Activated CD4-positive, alpha-beta memory T cell treated with anti-CD3 and anti-CD28 coated beads for 36 hours (primary cell): Measurements from ENCODE around the gene STRA6. TPM values are rescaled to one million over a fixed set of nuclear protein-coding genes. Genes with fewer than 3 reads are reported as not detected.

Source experiments
- CTCF ChIA-PET: fragments of 350-600 bp; sonication (Branson Sonifier 250); formaldehyde crosslinking; loops from one replicate; lab custom pipeline; 2021; ENCODE audit warnings: antibody characterized with exemption, inconsistent platforms; lab: Charles Lee
- POLR2A ChIA-PET: fragments of 350-600 bp; sonication (Branson Sonifier 250); formaldehyde crosslinking; loops from one replicate; lab custom pipeline; 2021; ENCODE audit warnings: antibody characterized with exemption; lab: Charles Lee
- DNase-seq: peaks from one replicate; pipeline ENCODE4 v3.0.0-alpha.2; 2020
- H3K27ac Mint-ChIP-seq: one replicate; pipeline ENCODE4 v1.8.0; 2021; ENCODE audit warnings: mixed read lengths
- H3K27me3 Mint-ChIP-seq: one replicate; pipeline ENCODE4 v1.8.0; 2021; ENCODE audit warnings: mixed read lengths
- H3K36me3 Mint-ChIP-seq: one replicate; pipeline ENCODE4 v1.8.0; 2021; ENCODE audit warnings: mixed read lengths
- H3K4me1 Mint-ChIP-seq: one replicate; pipeline ENCODE4 v1.8.0; 2021; ENCODE audit warnings: low read depth, mixed read lengths
- H3K4me3 Mint-ChIP-seq: one replicate; pipeline ENCODE4 v1.8.0; 2021; ENCODE audit warnings: mild to moderate bottlenecking, mixed read lengths
- H3K9me3 Mint-ChIP-seq: one replicate; pipeline ENCODE4 v1.8.0; 2021; ENCODE audit warnings: mixed read lengths
- intact Hi-C: fragments of 100-400 bp; cut with micrococcal nuclease; formaldehyde crosslinking; loops from one replicate; pipeline ENCODE4 v1.15.1; 2023
- total RNA-seq, 2 experiments: library from RNA; stranded (reverse); gene quantifications; one replicate each; pipeline ENCODE4 v1.2.3, GENCODE V29; 2021

Gene STRA6
- total RNA-seq, 2 experiments from 2014 or later = not detected

DNA sequence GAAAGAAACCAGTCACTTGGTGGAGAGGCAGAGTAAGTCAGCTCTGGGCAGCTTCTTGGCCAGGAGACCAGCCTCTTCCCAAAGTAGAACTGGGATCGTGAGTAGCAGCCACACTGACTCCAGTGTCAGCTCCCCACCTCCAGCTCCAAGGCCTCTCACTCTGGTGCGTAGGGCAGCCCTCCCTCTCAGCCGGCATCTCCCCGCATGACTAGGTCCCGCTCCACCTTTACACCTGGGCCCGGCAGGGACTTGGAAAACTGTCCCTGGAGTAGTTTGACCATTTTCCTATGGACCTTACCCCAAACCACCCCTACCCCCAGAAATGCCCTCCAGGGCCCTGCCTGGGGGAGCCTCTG, 3.3 kb downstream of the STRA6 start:
- intact Hi-C loops = no loop called here
- Mint-ChIP-seq H3K9me3 (no peaks in the 10 kb centered on the region), H3K27me3 (peaks cover 9% of the 10 kb centered on the region), H3K4me3 (no peak overlapping the region), H3K36me3 (no peaks in the 10 kb centered on the region), H3K4me1 (no peaks in the 10 kb centered on the region), H3K27ac (no peak overlapping the region)
- DNase-seq = no peak
- ChIA-PET CTCF (interaction anchor here (0.6 kb wide), 1 partner anchor 227 kb away, joined by 3 read pairs; no protein-coding TSS in a partner anchor), POLR2A (no interaction called here)

- no peaks in the 10 kb centered on the region for H3K4me1 Mint-ChIP-seq
- peaks cover 5% of the 10 kb centered on the region for H3K27me3 Mint-ChIP-seq
- ChIA-PET POLR2A (no interaction called here), CTCF (no interaction called here)
- H3K27ac Mint-ChIP-seq = no peak overlapping the region
- no peak for DNase-seq
- intact Hi-C loops = no loop called here
- H3K9me3 Mint-ChIP-seq = no peaks in the 10 kb centered on the region
- H3K36me3 Mint-ChIP-seq = no peaks in the 10 kb centered on the region
- no peak overlapping the region for H3K4me3 Mint-ChIP-seq
Measured at GRCh38 chr15:74197176-74197965, 5.2 kb downstream of the STRA6 start.

DNA sequence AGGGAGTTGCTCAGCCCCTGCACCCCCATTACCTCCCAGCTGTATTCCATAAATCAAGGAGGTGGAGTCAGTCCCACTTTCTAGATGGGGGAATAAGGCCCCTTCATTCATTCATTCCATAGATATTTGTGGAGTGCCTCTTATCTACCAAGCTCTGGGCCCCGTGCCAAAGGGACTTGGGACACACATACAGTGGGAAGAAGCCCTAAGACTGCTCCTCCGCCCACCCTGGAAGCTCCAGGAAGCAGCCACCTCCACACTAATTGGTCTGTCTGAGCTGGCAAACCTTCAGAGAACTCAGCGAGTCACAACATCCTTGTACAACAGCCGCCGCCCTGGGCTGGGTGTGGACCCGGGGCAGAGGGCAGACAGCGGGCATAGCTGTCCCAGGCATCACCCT, 6.4 kb downstream of the STRA6 start:
- POLR2A ChIA-PET = no interaction called here
- Mint-ChIP-seq H3K27ac (no peak overlapping the region), H3K36me3 (no peaks in the 10 kb centered on the region), H3K27me3 (peaks cover 2% of the 10 kb centered on the region), H3K4me1 (no peaks in the 10 kb centered on the region), H3K9me3 (no peaks in the 10 kb centered on the region), H3K4me3 (no peak overlapping the region)
- CTCF ChIA-PET = interaction anchor here (1.0 kb wide), 1 partner anchor 12 kb away, joined by 3 read pairs; no protein-coding TSS in a partner anchor
- DNase-seq = no peak
- intact Hi-C loops = no loop called here

GRCh38 chr15:74194572-74195559, 7.7 kb downstream of the STRA6 start:
- intact Hi-C loops = no loop called here
- Mint-ChIP-seq H3K4me3 (no peak overlapping the region), H3K36me3 (no peaks in the 10 kb centered on the region), H3K9me3 (no peaks in the 10 kb centered on the region), H3K27me3 (peaks cover 2% of the 10 kb centered on the region), H3K4me1 (no peaks in the 10 kb centered on the region), H3K27ac (no peak overlapping the region)
- DNase-seq = no peak
- CTCF ChIA-PET = interaction anchor here (0.7 kb wide), 1 partner anchor 185 kb away, joined by 3 read pairs; no protein-coding TSS in a partner anchor
- POLR2A ChIA-PET = no interaction called here

GRCh38 chr15:74193905-74194304, 8.7 kb downstream of the STRA6 start:
- Mint-ChIP-seq H3K4me3 (no peak overlapping the region), H3K9me3 (no peaks in the 10 kb centered on the region), H3K27ac (no peak overlapping the region), H3K27me3 (no peaks in the 10 kb centered on the region), H3K4me1 (no peaks in the 10 kb centered on the region), H3K36me3 (no peaks in the 10 kb centered on the region)
- no peak for DNase-seq
- CTCF ChIA-PET = no interaction called here
- intact Hi-C loops = no loop called here
- POLR2A ChIA-PET = no interaction called here

- POLR2A ChIA-PET = no interaction called here
- Mint-ChIP-seq H3K4me1 (no peaks in the 10 kb centered on the region), H3K4me3 (no peak overlapping the region), H3K9me3 (no peaks in the 10 kb centered on the region), H3K27me3 (no peaks in the 10 kb centered on the region), H3K27ac (no peak overlapping the region), H3K36me3 (no peaks in the 10 kb centered on the region)
- no peak for DNase-seq
- CTCF ChIA-PET = no interaction called here
- intact Hi-C loops = no loop called here
Measured at GRCh38 chr15:74193299-74193718, 9.3 kb downstream of the STRA6 start.

DNA sequence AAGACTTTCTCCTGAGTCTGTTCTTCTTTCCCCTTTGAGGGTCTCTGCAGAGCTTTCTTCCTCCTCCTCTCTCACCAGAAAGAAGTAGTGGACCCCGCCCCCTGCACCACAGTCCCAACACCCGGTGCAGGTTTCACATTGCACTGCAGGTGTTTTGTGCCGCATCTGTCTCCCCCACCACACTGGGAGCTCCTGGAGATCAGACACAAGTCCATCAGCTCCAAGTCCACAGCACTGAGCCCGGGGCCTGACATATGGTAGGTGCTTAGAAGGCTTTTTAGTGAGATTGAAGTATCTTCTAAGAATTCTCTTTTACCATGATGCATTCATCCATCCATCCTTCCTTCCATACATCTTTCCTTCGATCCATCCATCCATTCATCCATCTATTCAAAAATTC, 9.8 kb downstream of the STRA6 start:
- Mint-ChIP-seq H3K9me3 (no peaks in the 10 kb centered on the region), H3K4me1 (no peaks in the 10 kb centered on the region), H3K4me3 (no peak overlapping the region), H3K27ac (no peak overlapping the region), H3K36me3 (no peaks in the 10 kb centered on the region), H3K27me3 (no peaks in the 10 kb centered on the region)
- ChIA-PET POLR2A (no interaction called here), CTCF (no interaction called here)
- DNase-seq = no peak
- intact Hi-C loops = no loop called here

- Mint-ChIP-seq H3K4me3 (no peak overlapping the region), H3K27me3 (no peaks in the 10 kb centered on the region), H3K36me3 (no peaks in the 10 kb centered on the region), H3K4me1 (no peaks in the 10 kb centered on the region), H3K9me3 (no peaks in the 10 kb centered on the region), H3K27ac (no peak overlapping the region)
- POLR2A ChIA-PET = no interaction called here
- no peak for DNase-seq
- CTCF ChIA-PET = no interaction called here
- intact Hi-C loops = no loop called here
Measured at GRCh38 chr15:74191798-74192197, 10.8 kb downstream of the STRA6 start.

GRCh38 chr15:74188216-74188615, 14.4 kb downstream of the STRA6 start:
- POLR2A ChIA-PET = no interaction called here
- intact Hi-C loops = no loop called here
- Mint-ChIP-seq H3K27me3 (no peaks in the 10 kb centered on the region), H3K9me3 (no peaks in the 10 kb centered on the region), H3K4me1 (no peaks in the 10 kb centered on the region), H3K27ac (no peak overlapping the region), H3K36me3 (no peaks in the 10 kb centered on the region), H3K4me3 (no peak overlapping the region)
- DNase-seq = no peak
- CTCF ChIA-PET = no interaction called here

- Mint-ChIP-seq H3K4me3 (no peak overlapping the region), H3K27me3 (no peaks in the 10 kb centered on the region), H3K27ac (no peak overlapping the region), H3K4me1 (no peaks in the 10 kb centered on the region), H3K36me3 (no peaks in the 10 kb centered on the region), H3K9me3 (no peaks in the 10 kb centered on the region)
- ChIA-PET POLR2A (no interaction called here), CTCF (no interaction called here)
- intact Hi-C loops = no loop called here
- DNase-seq = peak; percentile 29
Measured at GRCh38 chr15:74185710-74186348, 16.8 kb downstream of the STRA6 start.

GRCh38 chr15:74184582-74185091, 17.9 kb downstream of the STRA6 start:
- CTCF ChIA-PET = no interaction called here
- H3K9me3 Mint-ChIP-seq = no peaks in the 10 kb centered on the region
- POLR2A ChIA-PET = no interaction called here
- H3K27me3 Mint-ChIP-seq = no peaks in the 10 kb centered on the region
- H3K36me3 Mint-ChIP-seq = no peaks in the 10 kb centered on the region
- no peaks in the 10 kb centered on the region for H3K4me1 Mint-ChIP-seq
- DNase-seq = peak; percentile 36
- no peak overlapping the region for H3K4me3 Mint-ChIP-seq
- intact Hi-C loops = no loop called here
- no peak overlapping the region for H3K27ac Mint-ChIP-seq

- intact Hi-C loops = no loop called here
- peaks cover 4% of the 10 kb centered on the region for H3K27me3 Mint-ChIP-seq
- ChIA-PET CTCF (no interaction called here), POLR2A (no interaction called here)
- no peaks in the 10 kb centered on the region for H3K4me1 Mint-ChIP-seq
- H3K27ac Mint-ChIP-seq = no peak overlapping the region
- no peak overlapping the region for H3K4me3 Mint-ChIP-seq
- no peaks in the 10 kb centered on the region for H3K9me3 Mint-ChIP-seq
- DNase-seq = no peak
- H3K36me3 Mint-ChIP-seq = no peaks in the 10 kb centered on the region
Measured at GRCh38 chr15:74182131-74182530, 20.5 kb downstream of the STRA6 start.
